ENCODE results near the gene FYCO1. TPM values are rescaled to one million over a fixed set of nuclear protein-coding genes. Genes with fewer than 3 reads are reported as not detected.

Gene FYCO1
- total and polyA plus RNA-seq, 8 donors = 19.0 to 42.7 (median 20.4) TPM

DNA sequence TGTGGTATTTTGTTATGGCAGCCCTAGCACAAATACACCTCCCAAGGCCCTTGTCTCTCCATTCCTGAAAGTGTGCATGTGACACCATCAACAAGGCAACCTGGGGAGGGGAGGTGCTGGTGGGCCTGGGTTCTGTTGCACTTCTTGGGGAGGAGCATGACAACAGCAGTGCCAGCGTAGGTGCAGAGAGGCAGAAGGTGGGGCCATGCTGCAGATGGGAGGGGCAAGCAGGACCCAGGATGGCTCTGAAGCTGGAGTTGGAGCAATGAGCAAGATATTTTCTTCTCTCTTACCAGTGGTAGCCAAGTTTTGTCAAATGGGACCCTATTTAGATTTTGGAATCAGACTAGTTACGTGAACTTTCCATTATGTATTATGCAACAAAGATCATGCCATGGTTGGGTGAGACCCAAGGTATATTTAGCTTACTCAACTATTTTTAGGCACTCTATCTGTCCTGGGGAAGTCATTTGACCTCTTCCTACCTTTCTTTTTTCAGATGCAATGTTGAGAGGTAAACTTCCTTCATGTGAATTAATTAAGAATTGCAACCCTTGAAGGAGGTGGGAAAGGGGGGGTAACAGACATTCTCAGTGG lies 3.4 kb downstream of the FYCO1 start:
- Histone ChIP-seq H3K27me3 (no peaks in the 10 kb centered on the region), H3K27ac (peak overlapping the region; percentile 23 to 41), H3K36me3 (no peaks in the 10 kb centered on the region), H3K9me3 (no peaks in the 10 kb centered on the region), H3K4me1 (peaks cover 44 to 81% of the 10 kb centered on the region in 2 donors), H3K4me3 (no peak overlapping the region)
- no peak for TF ChIP-seq CTCF (IDR thresholded peaks at IDR 0.05)
- no peak for DNase-seq
- ATAC-seq = no peak
- intact Hi-C loops (cut with DNase I) = no loop called here

DNA sequence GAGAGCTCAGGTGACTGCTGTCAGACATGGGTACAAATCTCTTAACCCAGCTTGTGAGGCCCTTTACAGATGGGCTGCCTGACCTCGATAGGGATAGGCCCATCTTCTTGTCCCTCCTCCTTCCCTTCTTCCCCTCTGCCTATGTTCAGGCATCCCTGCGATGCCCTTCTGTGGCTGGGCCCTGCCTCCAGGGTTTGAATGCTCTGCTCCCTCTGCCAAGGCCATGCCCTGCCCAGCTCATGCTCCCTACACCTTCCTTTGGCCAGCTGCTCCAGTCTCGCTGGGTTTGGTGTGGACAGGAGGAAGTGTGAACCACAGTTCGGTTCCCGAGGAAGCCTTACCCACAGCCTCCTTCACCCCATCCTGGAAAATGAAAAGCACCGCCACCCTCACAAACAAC lies 4.3 kb downstream of the FYCO1 start:
- Histone ChIP-seq H3K27ac (peak overlapping the region; percentile 23 to 41), H3K9me3 (no peaks in the 10 kb centered on the region), H3K36me3 (no peaks in the 10 kb centered on the region), H3K27me3 (no peaks in the 10 kb centered on the region), H3K4me3 (no peak overlapping the region), H3K4me1 (peaks cover 51 to 88% of the 10 kb centered on the region in 2 donors)
- intact Hi-C loops (cut with DNase I) = no loop called here
- peak in 1 of 4 donors; percentile 47 for DNase-seq
- no peak for ATAC-seq
- no peak for TF ChIP-seq CTCF (IDR thresholded peaks at IDR 0.05)

GRCh38 chr3:45990181-45990580 lies 5.4 kb downstream of the FYCO1 start:
- peaks cover 0 to 2% of the 10 kb centered on the region in 2 donors for H3K36me3 ChIP-seq

DNA sequence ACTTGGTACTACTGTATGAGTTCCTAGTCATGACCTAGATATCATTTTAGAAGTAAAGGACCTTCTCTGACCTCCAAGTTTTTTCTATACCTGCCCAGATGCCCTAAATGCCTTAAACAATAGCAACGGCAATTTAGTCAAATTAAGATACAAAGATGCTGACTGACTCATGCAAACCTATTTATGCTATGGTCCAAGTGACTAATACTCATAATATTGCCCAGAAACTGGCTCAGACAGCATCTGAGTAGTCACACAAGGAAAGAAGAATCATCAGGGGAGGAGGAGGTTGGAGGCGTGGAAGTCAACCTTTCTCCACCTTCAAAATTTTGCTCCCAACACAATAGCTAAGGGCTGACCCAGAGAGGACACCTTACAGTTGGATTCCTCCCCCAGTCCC lies 6.8 kb downstream of the FYCO1 start:
- H3K27me3 ChIP-seq = no peaks in the 10 kb centered on the region
- no peaks in the 10 kb centered on the region for H3K9me3 ChIP-seq
- intact Hi-C loops (cut with DNase I) = no loop called here
- DNase-seq (no peak), ATAC-seq (no peak)
- peak overlapping the region; percentile 74 to 81 for H3K27ac ChIP-seq
- no peak overlapping the region for H3K4me3 ChIP-seq
- TF ChIP-seq CTCF (IDR thresholded peaks at IDR 0.05) = no peak
- H3K4me1 ChIP-seq = peaks cover 55 to 87% of the 10 kb centered on the region in 2 donors
- H3K36me3 ChIP-seq = peaks cover 0 to 16% of the 10 kb centered on the region in 2 donors

More at GRCh38 chr3:45990181-45990580, 5.4 kb downstream of the FYCO1 start:
- H3K4me1 ChIP-seq = peaks cover 61 to 95% of the 10 kb centered on the region in 2 donors
- H3K27me3 ChIP-seq = no peaks in the 10 kb centered on the region
- no peak for DNase-seq
- H3K9me3 ChIP-seq = no peaks in the 10 kb centered on the region
- TF ChIP-seq CTCF (IDR thresholded peaks at IDR 0.05) = no peak
- intact Hi-C loops (cut with DNase I) = no loop called here
- ATAC-seq = no peak
- no peak overlapping the region for H3K27ac ChIP-seq
- H3K4me3 ChIP-seq = no peak overlapping the region

DNA sequence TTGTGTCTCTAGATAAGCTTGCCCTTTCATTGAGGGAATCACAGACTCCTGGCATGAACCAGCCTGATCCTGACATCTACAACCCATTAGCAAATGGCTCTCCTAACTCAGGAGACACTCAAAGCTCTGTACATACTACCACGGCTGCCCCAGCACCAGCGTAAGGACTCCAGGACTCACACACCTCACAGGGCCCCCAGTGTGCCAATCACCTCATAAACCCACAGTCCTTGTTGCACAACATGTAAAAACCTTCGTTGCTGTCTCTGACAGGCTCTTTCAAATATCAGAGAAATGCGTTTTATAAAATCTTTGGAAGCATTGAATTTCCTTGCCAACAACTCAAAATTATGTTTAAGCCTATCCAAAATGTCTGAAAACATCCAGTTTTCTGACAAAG lies 7.3 kb downstream of the FYCO1 start:
- H3K4me1 ChIP-seq = peaks cover 55 to 82% of the 10 kb centered on the region in 2 donors

More for the DNA sequence above, 7.3 kb downstream of the FYCO1 start:
- Histone ChIP-seq H3K4me3 (no peak overlapping the region), H3K27me3 (no peaks in the 10 kb centered on the region), H3K36me3 (peaks cover 0 to 20% of the 10 kb centered on the region in 2 donors), H3K9me3 (no peaks in the 10 kb centered on the region), H3K27ac (peak overlapping the region; percentile 74 to 81)
- no peak for TF ChIP-seq CTCF (IDR thresholded peaks at IDR 0.05)
- ATAC-seq = peak; percentile 8
- DNase-seq = no peak
- intact Hi-C loops (cut with DNase I) = no loop called here

Data from left lung (tissue), 10 donors.